Osteoblast (primary cell): Measurements from ENCODE around the gene USP6NL. TPM values are rescaled to one million over a fixed set of nuclear protein-coding genes. Genes with fewer than 3 reads are reported as not detected.

Source experiments
- DNase-seq: peaks from one replicate; pipeline ENCODE4 v3.0.0; 2011; ENCODE audit warnings: low spot score, mixed read lengths; ENCODE audit not compliant: insufficient read length; ENCODE audit errors: missing footprints
- H2AFZ ChIP-seq: 2 replicates; pipeline ENCODE4 v1.6.0; 2011; ENCODE audit warnings: mild to moderate bottlenecking, low read length
- H3K27ac ChIP-seq: 2 replicates; pipeline ENCODE4 v1.5.1; 2011; ENCODE audit warnings: mild to moderate bottlenecking, low read depth, low read length, moderate library complexity
- H3K27me3 ChIP-seq: 2 replicates; pipeline ENCODE4 v1.6.0; 2012; ENCODE audit warnings: mild to moderate bottlenecking, control low read depth, inconsistent platforms, low read length, moderate library complexity; ENCODE audit not compliant: insufficient read depth
- H3K36me3 ChIP-seq: 2 replicates; pipeline ENCODE4 v1.5.1; 2011; ENCODE audit warnings: mild to moderate bottlenecking, low read length, control low read depth, moderate library complexity; ENCODE audit not compliant: insufficient read depth
- H3K4me1 ChIP-seq: 2 replicates; pipeline ENCODE4 v1.5.1; 2011; ENCODE audit warnings: mild to moderate bottlenecking, low read length, control low read depth, moderate library complexity; ENCODE audit not compliant: insufficient read depth
- H3K4me2 ChIP-seq: 2 replicates; pipeline ENCODE4 v1.6.0; 2011; ENCODE audit warnings: mild to moderate bottlenecking, low read length; ENCODE audit not compliant: insufficient read depth
- H3K4me3 ChIP-seq: fragments of 200-600 bp; sonication (generic); 3 replicates; pipeline ENCODE4 v1.5.1; 2012; ENCODE audit warnings: mild to moderate bottlenecking, low read length, inconsistent platforms; ENCODE audit not compliant: insufficient read depth
- H3K79me2 ChIP-seq: 2 replicates; pipeline ENCODE4 v1.6.0; 2012; ENCODE audit warnings: mild to moderate bottlenecking, low read length, control low read depth, inconsistent platforms; ENCODE audit not compliant: insufficient read depth
- H3K9me3 ChIP-seq: 2 replicates; pipeline ENCODE4 v1.5.1; 2011; ENCODE audit warnings: low read depth, low read length, control low read depth
- H4K20me1 ChIP-seq: 2 replicates; pipeline ENCODE4 v1.6.0; 2012; ENCODE audit warnings: mild to moderate bottlenecking, low read length, control low read depth; ENCODE audit not compliant: insufficient read depth
- CTCF ChIP-seq: IDR thresholded peaks from 2 replicates; pipeline ENCODE4 v1.5.1; 2011; ENCODE audit warnings: mild to moderate bottlenecking, low read depth, low read length, moderate library complexity; ENCODE audit errors: extremely low read depth
- total RNA-seq: library from RNA; depleted of rRNA; stranded (reverse); fragments of >200 nt; gene quantifications from 2 replicates; pipeline ENCODE4 v1.2.3, GENCODE V29; 2012

The USP6NL gene
- total RNA-seq, 1 donor = 13.8 TPM

- Histone ChIP-seq H3K9me3 (no peaks in the 10 kb centered on the region), H3K79me2 (no peaks in the 10 kb centered on the region), H4K20me1 (no peaks in the 10 kb centered on the region), H3K27me3 (no peaks in the 10 kb centered on the region), H2AFZ (no peak overlapping the region), H3K4me3 (no peak overlapping the region), H3K36me3 (no peaks in the 10 kb centered on the region), H3K4me1 (no peaks in the 10 kb centered on the region), H3K27ac (no peak overlapping the region), H3K4me2 (no peak overlapping the region)
- no peak for TF ChIP-seq CTCF
- peak; percentile 11 for DNase-seq
These were observed 117.8 kb downstream of the USP6NL start for GRCh38 chr10:11493646-11494045.

- Histone ChIP-seq H3K4me3 (no peak overlapping the region), H3K27me3 (no peaks in the 10 kb centered on the region), H4K20me1 (no peaks in the 10 kb centered on the region), H3K4me1 (no peaks in the 10 kb centered on the region), H3K27ac (no peak overlapping the region), H2AFZ (no peak overlapping the region), H3K4me2 (no peak overlapping the region), H3K79me2 (no peaks in the 10 kb centered on the region), H3K9me3 (no peaks in the 10 kb centered on the region), H3K36me3 (no peaks in the 10 kb centered on the region)
- DNase-seq = no peak
- no peak for TF ChIP-seq CTCF
These were observed 120.4 kb downstream of the USP6NL start for GRCh38 chr10:11491087-11491486.

GRCh38 chr10:11489591-11489990, 121.9 kb downstream of the USP6NL start:
- Histone ChIP-seq H3K79me2 (no peaks in the 10 kb centered on the region), H3K9me3 (no peaks in the 10 kb centered on the region), H3K4me2 (no peak overlapping the region), H4K20me1 (no peaks in the 10 kb centered on the region), H3K4me3 (no peak overlapping the region), H3K27me3 (no peaks in the 10 kb centered on the region), H3K36me3 (no peaks in the 10 kb centered on the region), H2AFZ (no peak overlapping the region), H3K4me1 (no peaks in the 10 kb centered on the region), H3K27ac (no peak overlapping the region)
- no peak for TF ChIP-seq CTCF
- peak; percentile 1 for DNase-seq

GRCh38 chr10:11488126-11488525, 123.3 kb downstream of the USP6NL start:
- Histone ChIP-seq H4K20me1 (no peaks in the 10 kb centered on the region), H3K27me3 (no peaks in the 10 kb centered on the region), H3K4me2 (no peak overlapping the region), H2AFZ (no peak overlapping the region), H3K4me1 (no peaks in the 10 kb centered on the region), H3K79me2 (no peaks in the 10 kb centered on the region), H3K36me3 (no peaks in the 10 kb centered on the region), H3K9me3 (no peaks in the 10 kb centered on the region), H3K4me3 (no peak overlapping the region), H3K27ac (no peak overlapping the region)
- DNase-seq = no peak
- TF ChIP-seq CTCF = no peak
